Left renal cortex interstitium (tissue), 4 donors: ENCODE measurements around the gene FRMD3. TPM values are rescaled to one million over a fixed set of nuclear protein-coding genes. Genes with fewer than 3 reads are reported as not detected.

Experiments
- DNase-seq, 4 donors: peaks; one replicate each; pipeline ENCODE4 v3.0.0-alpha.2; 2013; ENCODE audit warnings: low read depth in 4 of 4, low spot score in 2 of 4, missing footprints in 1 of 4
- polyA plus RNA-seq, 4 donors: library from polyadenylated mRNA; unstranded; fragments of 120-200 nt; gene quantifications; one replicate each; pipeline ENCODE4 v1.2.1, GENCODE V29; 2013; ENCODE audit not compliant: insufficient read length in 4 of 4

Gene FRMD3
- polyA plus RNA-seq, 4 donors = 19.3 to 23.0 (median 22.1) TPM

- DNase-seq = no peak
Measured at GRCh38 chr9:83296123-83296522, 242.1 kb downstream of the FRMD3 start.

- DNase-seq = no peak
Measured at GRCh38 chr9:83294816-83295215, 243.4 kb downstream of the FRMD3 start.

- DNase-seq = no peak
Measured at GRCh38 chr9:83291196-83291595, 247.0 kb downstream of the FRMD3 start.

- no peak for DNase-seq
Measured at GRCh38 chr9:83290692-83291091, 247.5 kb downstream of the FRMD3 start.

- DNase-seq = no peak
Measured at GRCh38 chr9:83287021-83287420, 251.2 kb downstream of the FRMD3 start.

GRCh38 chr9:83285445-83286225 lies 252.6 kb downstream of the FRMD3 start:
- DNase-seq = no peak

GRCh38 chr9:83284746-83285145 lies 253.5 kb downstream of the FRMD3 start:
- no peak for DNase-seq

GRCh38 chr9:83283528-83283927 lies 254.7 kb downstream of the FRMD3 start:
- no peak for DNase-seq

GRCh38 chr9:83281306-83282255 lies 256.6 kb downstream of the FRMD3 start:
- DNase-seq = no peak

- no peak for DNase-seq
Measured at GRCh38 chr9:83280790-83281189, 257.4 kb downstream of the FRMD3 start.

- no peak for DNase-seq
Measured at GRCh38 chr9:83280268-83280667, 257.9 kb downstream of the FRMD3 start.

GRCh38 chr9:83274787-83275186 lies 263.4 kb downstream of the FRMD3 start:
- DNase-seq = no peak

GRCh38 chr9:83271665-83272071 lies 266.5 kb downstream of the FRMD3 start:
- DNase-seq = no peak

GRCh38 chr9:83270116-83270515 lies 268.1 kb downstream of the FRMD3 start:
- DNase-seq = no peak

- no peak for DNase-seq
Measured at GRCh38 chr9:83267741-83268140, 270.5 kb downstream of the FRMD3 start.

- no peak for DNase-seq
Measured at GRCh38 chr9:83266666-83267496, 271.3 kb downstream of the FRMD3 start.

- DNase-seq = no peak
Measured at GRCh38 chr9:83266331-83266665, 271.9 kb downstream of the FRMD3 start.

GRCh38 chr9:83264315-83264714 lies 273.9 kb downstream of the FRMD3 start:
- DNase-seq = no peak

GRCh38 chr9:83259558-83259957 lies 278.6 kb downstream of the FRMD3 start:
- DNase-seq = no peak

- no peak for DNase-seq
Measured at GRCh38 chr9:83257937-83258891, 280.0 kb downstream of the FRMD3 start.
